HG02970 (cell line): ENCODE measurements around the gene NECTIN1.

Experiments
- ATAC-seq: cut with Tn5 transposase; IDR thresholded peaks from one replicate; pipeline ENCODE4 v1.9.1; 2021; ENCODE audit warnings: mild to moderate bottlenecking, moderate library complexity, moderate number of reproducible peaks; ENCODE audit not compliant: unreplicated experiment, low FRiP score

NECTIN1 gene

GRCh38 chr11:119756169-119756865, 27.3 kb upstream of the NECTIN1 start:
- no peak for ATAC-seq

DNA sequence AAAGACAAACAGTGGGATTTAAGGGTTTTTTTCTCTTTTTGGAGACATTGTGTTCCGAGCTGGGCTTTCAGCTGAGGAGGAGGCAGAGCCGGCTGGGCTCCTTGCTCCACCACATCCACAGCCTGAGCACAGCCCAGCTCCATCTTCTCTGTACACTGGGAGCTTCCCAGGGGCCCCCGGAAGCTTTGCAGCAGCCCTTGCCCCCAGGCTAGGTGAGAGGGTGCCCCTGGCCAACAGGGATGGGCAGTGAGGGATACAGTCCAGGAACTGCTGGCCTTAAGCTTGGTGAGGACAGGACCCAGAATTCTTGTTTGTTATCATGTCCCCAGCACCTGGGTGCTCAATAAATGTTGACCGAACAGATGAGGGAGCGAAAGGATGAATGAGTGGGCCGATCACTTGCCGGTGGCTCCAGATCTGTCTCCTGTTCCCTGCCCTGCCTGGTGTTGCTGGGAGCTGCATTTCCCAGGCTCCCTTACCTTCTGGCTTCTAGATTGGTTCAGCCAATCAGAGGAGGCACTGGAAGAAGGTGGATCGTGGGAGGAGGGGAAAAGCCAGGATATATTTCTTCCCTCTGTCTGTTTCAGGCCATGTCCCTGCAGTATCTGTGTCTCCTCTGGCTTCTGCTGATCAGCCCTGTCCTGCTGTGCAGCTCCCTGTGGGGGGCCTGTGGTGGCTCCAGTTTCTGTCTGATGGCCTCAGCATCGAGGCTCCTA, 26.5 kb upstream of the NECTIN1 start:
- ATAC-seq: no peak

DNA sequence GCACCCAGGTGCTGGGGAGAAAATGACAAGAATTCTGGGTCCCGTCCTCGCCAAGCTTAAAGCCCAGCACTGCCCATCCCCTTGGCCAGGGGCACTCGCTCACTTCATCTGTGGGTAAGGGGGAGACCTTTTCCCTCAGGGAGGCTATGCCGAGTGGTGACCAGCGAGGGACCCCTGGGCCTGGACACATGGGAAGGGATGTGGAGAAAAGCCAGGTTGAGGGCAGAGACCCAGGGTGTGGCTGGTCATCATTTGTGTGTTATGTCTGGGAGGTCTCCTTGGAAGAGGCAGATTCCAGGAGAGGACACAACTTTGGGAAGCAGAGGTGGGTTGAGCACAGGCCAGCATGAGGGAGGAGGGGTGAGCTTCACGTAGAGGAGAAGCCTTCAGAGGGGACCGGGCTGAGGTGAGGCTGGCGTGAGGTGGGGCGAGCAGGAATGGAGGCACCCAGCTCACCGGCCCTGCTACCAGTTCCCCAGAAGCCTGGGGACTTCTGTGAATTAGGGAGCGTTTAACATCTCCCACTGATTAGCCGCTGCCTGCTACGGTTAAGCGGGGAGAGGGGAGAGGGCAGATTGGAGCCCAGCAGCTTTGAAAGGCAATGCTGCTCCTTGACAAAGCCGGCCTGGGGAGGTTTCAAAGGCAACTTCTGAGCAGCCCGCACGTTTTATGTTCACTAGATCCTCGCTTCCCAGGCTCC, 25.8 kb upstream of the NECTIN1 start:
- no peak for ATAC-seq

DNA sequence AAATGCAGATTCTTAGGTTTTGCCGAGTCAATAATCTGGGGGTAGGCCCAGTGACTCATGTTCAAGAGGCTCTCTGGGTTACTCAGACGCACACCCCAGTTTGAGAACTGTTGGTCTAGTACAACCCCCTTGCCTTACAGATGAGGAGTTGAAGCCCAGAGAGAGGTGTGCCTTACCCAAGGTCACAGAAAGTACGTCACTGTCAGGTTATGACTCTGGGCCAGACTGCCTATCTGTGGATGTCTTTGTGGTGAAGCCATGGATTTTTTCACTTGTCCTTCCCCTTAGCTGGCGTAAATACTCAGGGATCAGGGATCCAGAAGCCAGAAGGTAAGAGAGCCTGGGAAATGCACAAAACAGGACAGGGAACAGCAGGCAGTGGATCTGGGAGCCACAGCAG, 25.2 kb upstream of the NECTIN1 start:
- ATAC-seq: no peak

GRCh38 chr11:119752946-119753345, 23.9 kb upstream of the NECTIN1 start:
- ATAC-seq: no peak

DNA sequence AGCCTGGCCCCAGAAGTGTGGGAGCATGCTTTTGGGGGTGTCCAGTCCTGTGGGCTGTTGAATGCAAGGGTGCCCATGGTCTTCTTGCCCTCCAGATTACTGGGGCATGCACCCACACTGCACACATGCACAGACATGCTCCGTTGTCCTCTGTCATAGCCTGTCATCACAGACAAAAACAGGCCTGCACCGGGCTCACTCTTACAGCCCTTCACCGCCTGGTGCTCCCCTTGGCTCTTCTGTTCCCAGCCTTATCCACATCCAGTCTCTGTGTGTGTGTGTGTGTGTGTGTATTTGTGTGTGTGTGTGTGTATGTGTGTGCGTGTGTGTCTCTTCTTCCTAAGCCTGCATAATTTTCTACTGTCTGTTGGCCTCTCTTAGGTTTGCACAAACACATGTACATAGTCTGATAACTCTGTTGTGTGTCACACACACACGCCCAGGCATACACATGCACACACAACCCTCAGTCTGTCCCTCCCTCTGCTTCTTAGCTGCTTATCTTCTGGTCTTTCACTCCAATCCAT, 23.4 kb upstream of the NECTIN1 start:
- ATAC-seq: peak; percentile 28

DNA sequence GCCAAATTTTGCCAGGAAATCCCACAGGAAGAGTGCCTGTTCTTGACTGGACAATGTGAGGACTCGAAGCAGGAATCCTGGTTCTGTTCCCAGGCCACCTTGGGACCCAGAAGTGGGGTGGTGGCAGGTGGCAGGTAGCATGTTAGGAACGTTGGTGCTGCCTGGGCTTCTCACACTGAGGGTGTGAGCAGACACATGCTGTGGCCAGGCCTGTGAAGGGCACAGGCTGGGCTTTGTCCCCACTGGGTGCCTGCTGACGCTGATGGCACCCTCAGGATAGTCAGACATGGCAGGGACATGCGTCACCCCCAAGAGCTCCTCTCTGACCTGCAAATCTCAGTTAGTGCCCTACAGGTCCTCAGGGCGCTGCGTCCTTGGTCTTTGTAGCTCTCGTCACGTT, 21.1 kb upstream of the NECTIN1 start:
- ATAC-seq: no peak

DNA sequence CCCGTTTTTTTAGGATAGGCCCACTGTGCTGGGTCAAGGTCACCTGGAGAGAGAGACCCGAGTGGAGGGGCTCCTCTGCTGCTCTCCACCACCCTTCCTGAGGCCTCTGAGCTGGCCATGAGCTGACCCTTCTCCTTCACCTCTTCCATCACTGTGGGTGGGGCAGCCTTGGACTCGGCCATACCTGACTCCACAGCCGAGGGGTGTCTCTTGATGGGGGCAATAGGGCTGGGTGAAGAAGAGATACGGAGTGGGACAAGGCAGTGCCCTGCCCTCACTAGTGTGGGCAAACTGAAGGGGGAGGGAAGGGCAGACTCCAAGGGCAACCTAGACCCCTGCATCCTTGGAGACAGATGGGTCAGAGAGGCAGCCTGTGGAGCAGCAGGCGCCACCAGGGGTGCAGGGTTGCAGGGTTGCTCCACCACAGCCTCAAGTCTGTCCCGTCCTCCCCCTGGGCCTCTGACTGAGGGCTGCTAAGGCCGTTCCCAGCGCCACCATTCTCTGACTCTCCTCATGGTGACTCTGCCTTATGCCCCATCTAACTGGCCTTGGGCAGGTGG, 20.1 kb upstream of the NECTIN1 start:
- no peak for ATAC-seq

DNA sequence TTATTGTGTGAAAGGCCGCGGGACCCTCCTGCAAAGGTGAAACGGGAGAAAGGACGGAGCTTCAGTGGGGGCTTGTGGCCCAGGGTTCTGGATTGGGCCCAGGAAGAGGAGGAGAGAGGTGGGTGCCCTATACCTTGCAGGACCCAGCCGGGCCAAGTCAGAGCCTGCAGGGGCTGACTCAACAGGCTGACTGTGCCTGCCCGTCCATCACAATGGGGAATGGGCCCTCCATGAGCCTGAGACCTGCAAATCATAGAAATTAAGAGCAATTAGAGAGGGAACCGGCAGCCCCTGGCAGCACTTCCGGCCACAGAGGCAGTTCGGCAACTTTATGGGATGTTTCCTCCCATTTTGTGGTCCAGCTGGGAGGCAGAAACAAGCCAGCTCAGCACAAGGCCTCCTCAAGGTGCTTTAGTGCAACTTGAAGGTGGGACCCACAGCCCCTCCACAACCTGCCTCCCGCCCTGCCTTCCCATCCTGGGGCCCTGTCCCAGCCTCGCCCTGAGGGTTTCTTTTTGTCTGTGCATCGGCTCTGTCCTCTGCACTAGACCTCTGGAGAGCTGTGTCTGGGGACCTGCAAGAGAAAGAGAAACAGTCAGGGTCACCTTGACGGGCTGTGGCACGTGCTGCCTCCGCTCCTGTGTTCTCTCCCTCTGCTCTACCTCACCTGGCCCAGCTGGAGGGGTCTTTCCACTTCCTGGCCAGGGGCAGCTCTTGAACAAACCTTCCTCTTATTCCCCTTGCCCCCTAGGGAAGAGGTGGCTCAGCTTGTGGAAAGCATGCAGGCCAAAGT, 19.1 kb upstream of the NECTIN1 start:
- no peak for ATAC-seq

DNA sequence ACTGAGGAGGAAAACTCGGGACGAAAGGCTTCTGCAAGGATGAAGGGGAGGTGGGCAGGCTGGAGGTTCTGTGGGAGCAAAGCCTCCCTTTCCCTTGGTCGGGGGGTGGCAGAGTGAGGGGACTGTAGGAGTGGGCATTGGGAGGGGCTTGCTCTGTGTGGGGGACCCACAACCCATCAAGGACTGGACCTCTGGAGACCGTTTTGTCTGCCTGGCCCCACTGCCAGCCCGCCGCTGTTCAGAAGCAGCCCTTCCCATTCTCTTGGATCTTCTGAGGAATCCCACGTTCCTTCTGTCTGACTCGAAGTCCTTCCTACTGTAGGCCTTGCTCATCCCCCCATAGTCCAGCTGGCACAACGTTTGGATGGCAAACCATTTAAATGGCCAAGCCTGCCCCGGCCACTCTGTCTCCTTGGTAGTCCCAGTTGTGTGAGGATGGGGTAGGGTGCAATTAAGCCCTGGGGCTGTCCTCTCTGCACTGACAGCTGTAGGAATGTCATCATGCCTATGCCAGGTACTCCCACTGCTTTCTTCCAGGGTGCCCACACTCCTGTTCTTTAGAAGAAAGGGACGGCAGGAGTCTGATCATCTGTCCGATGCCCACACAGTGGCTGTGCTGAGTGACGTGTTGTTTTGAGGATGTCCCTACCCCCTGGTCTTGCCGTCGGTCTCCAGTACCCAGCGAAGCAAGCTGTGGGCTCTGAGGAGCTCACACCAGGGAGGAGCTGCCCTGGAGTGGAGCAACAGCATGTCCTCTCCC, 17.0 kb upstream of the NECTIN1 start:
- no peak for ATAC-seq

DNA sequence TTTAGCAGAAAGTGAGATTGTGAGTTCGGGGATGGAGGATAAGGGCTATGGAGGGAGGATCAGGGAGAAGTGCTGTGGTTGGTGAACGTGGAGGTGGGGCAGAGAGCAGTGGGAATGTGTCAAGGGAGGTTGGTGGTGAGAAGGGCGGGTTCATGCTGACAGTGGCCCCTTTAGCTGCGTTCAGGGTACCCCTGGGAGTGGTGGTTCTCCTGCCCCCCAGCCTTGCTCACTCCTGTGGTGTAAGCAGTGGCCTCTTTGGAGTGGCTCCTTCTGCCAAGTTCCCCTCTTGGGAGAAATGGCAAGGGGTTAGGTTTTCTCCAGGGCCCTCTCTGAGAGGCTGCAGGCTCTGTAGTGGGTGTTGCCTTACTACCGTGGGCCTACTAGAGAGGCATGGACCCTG, 16.1 kb upstream of the NECTIN1 start:
- no peak for ATAC-seq

DNA sequence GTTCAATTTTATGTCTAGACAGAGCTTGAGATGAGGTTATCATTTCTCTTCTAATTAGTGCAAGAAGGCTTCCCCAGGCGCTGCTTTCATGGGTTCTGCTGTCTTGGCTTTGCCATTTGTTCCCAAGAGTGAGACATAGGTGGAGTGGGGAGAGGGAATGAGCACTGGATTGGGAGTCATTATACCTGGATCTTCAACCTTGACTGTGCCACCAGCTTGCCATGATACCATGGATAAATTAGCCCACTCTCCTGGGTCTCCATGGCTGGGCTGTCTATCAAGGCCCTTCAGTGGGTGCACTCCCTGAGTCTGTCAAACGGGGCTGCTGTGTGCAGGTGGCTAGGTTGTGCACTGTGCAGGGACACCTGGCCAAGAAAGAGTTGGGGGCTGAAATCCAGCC, 15.6 kb upstream of the NECTIN1 start:
- no peak for ATAC-seq

DNA sequence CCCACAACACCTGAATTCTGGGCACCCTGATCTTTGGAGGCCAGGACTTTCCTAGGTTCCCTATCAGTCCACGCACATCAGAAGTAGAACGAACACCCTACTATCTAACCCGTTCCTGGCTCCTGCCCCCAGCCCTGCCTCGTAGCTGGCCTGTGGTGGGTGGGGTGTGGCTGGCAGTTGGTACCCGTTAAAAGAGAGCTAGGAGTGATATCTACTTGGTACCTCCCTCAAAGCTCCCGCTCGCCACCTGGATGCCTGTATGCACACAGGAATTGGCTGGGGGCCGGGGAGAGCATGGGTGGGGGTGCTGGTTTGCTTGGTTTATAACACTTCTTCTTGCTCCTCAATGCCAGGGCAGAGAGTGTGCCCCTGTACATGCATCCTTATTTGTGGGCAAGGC, 14.0 kb upstream of the NECTIN1 start:
- ATAC-seq: no peak

GRCh38 chr11:119742263-119742861, 13.4 kb upstream of the NECTIN1 start:
- no peak for ATAC-seq

- ATAC-seq: no peak
Measured at GRCh38 chr11:119741369-119742262, 12.6 kb upstream of the NECTIN1 start.

DNA sequence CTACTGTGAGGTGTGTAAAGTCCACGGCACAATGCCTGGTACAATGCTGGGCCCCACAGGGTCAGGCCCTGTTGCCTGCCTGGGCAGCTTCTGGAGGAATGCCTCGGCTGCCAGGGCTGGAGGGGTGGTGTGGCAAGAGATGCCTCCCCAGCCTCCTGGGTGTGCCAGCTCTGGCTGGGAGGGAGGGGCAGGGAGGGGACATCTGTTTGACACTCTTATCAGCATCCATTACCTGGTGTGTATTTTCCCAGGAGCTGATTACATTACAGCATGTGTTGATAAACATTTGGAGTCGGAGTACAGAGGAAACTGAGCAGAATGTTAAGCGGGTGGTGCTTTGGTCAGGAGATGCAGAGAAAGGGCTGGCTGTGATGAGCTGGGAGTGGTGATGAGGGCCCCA, 11.0 kb upstream of the NECTIN1 start:
- ATAC-seq: no peak

GRCh38 chr11:119739021-119739703, 10.2 kb upstream of the NECTIN1 start:
- no peak for ATAC-seq

- no peak for ATAC-seq
Measured at GRCh38 chr11:119738059-119738439, 9.0 kb upstream of the NECTIN1 start.
